K562 (cell line): ENCODE data around the gene ATP8B2. TPM values are rescaled to one million over a fixed set of nuclear protein-coding genes. Genes with fewer than 3 reads are reported as not detected.

Source experiments
- ATAC-seq: fragments of 200-7000 bp; cut with Tn5 transposase; 3 replicates; pipeline ENCODE4 v1.9.1; 2020; ENCODE audit warnings: moderate library complexity
- BruUV-seq: library from RNA; stranded (reverse); fragments of 400-500 nt; replicated peaks from 2 replicates; lab custom pipeline; 2021; lab: Mats Ljungman, UMichigan
- CTCF ChIA-PET: fragments of 300-600 bp; formaldehyde crosslinking; extraction: SDS; loops from one replicate; lab custom pipeline; 2021; ENCODE audit warnings: low intra/inter-chr PET ratio; lab: Yijun Ruan, JAX
- POLR2A ChIA-PET: fragments of 300-600, 350-650 bp; sonication (Branson Sonifier 250); formaldehyde crosslinking; extraction: SDS; loops from one replicate; lab custom pipeline; 2021; ENCODE audit warnings: antibody characterized with exemption, inconsistent platforms; lab: Yijun Ruan, JAX
- DNase-seq, 4 experiments: peaks; one replicate each; pipeline versions ENCODE4 v3.0.0 to v3.0.0-alpha.2; 2011 to 2018; ENCODE audit warnings: low spot score in 3 of 4, mixed read lengths in 3 of 4; ENCODE audit errors: extremely low read depth in 1 of 4
- FAIRE-seq: peaks from 2 replicates; lab custom pipeline; 2011; peaks lifted over from hg19 to GRCh38; lab: Jason Lieb, UNC
- H2AFZ ChIP-seq: 2 replicates; pipeline ENCODE4 v1.6.0; 2011; ENCODE audit warnings: low read depth, low read length, control low read depth, inconsistent platforms
- H3K27ac ChIP-seq: fragments of 200-600 bp; 3 replicates; pipeline ENCODE4 v1.8.0; 2011; ENCODE audit warnings: low read depth, mild to moderate bottlenecking, control low read depth, inconsistent platforms, low read length, moderate library complexity, mixed read lengths; ENCODE audit errors: extremely low read depth
- H3K27me3 ChIP-seq, 2 experiments: fragments of 300-600 bp in 1 of 2; 2 replicates in 1 of 2; 3 replicates in 1 of 2; pipeline versions ENCODE4 v1.6.0 to v1.8.0; 2011; ENCODE audit warnings: inconsistent platforms in 2 of 2, low read length in 2 of 2, mild to moderate bottlenecking in 1 of 2, mixed read lengths in 1 of 2, moderate library complexity in 1 of 2; ENCODE audit not compliant: control insufficient read depth in 2 of 2, insufficient read depth in 2 of 2
- H3K36me3 ChIP-seq: fragments of 300-600 bp; 3 replicates; pipeline ENCODE4 v1.8.0; 2011; ENCODE audit warnings: mild to moderate bottlenecking, low read length, inconsistent platforms; ENCODE audit not compliant: control insufficient read depth, insufficient read depth
- H3K4me1 ChIP-seq, 2 experiments: fragments of 200-600 bp in 1 of 2; replicated peaks in 1 of 2; 2 replicates in 1 of 2; 3 replicates in 1 of 2; pipeline versions ENCODE4 v1.5.1 to v1.8.0; 2011; ENCODE audit warnings: inconsistent platforms in 2 of 2, low read length in 2 of 2, mild to moderate bottlenecking in 1 of 2, mixed read lengths in 1 of 2, moderate library complexity in 1 of 2; ENCODE audit not compliant: control insufficient read depth in 2 of 2, insufficient read depth in 2 of 2
- H3K4me2 ChIP-seq: 2 replicates; pipeline ENCODE4 v1.6.1; 2011; ENCODE audit warnings: low read length, control low read depth, inconsistent platforms, mixed read lengths; ENCODE audit not compliant: insufficient read depth
- H3K4me3 ChIP-seq: fragments of 200-600 bp; sonication (generic), shearing (Covaris generic); 2 replicates; pipeline ENCODE4 v1.5.1; 2016; ENCODE audit warnings: control low read depth, inconsistent platforms
- H3K79me2 ChIP-seq: fragments of 200-600 bp; 3 replicates; pipeline ENCODE4 v1.8.0; 2011; ENCODE audit warnings: low read length, inconsistent platforms; ENCODE audit not compliant: control insufficient read depth, insufficient read depth
- H3K9ac ChIP-seq, 2 experiments: 2 replicates each; pipeline versions ENCODE4 v1.6.0 to v1.6.1; 2011; ENCODE audit warnings: low read depth in 2 of 2, low read length in 2 of 2, control low read depth in 1 of 2, inconsistent platforms in 1 of 2, mild to moderate bottlenecking in 1 of 2, mixed read lengths in 1 of 2; ENCODE audit not compliant: insufficient read depth in 1 of 2
- H3K9me1 ChIP-seq: one replicate; pipeline ENCODE4 v1.6.0; 2011; ENCODE audit warnings: inconsistent platforms, mild to moderate bottlenecking, low read length, moderate library complexity; ENCODE audit not compliant: control insufficient read depth, insufficient read depth
- H3K9me3 ChIP-seq: replicated peaks from 2 replicates; pipeline ENCODE4 v1.5.1; 2011; ENCODE audit warnings: low read depth, low read length, inconsistent platforms; ENCODE audit not compliant: control insufficient read depth, insufficient read depth
- H4K20me1 ChIP-seq: replicated peaks from 2 replicates; pipeline ENCODE4 v1.6.1; 2011; ENCODE audit warnings: low read length, inconsistent platforms, mixed read lengths; ENCODE audit not compliant: control insufficient read depth, insufficient read depth
- FUS ChIP-seq: fragments of 200-400 bp; formaldehyde crosslinking; optimal IDR thresholded peaks from 2 replicates; pipeline ENCODE3; 2017; ENCODE audit warnings: low read depth, low read length
- GABPB2 ChIP-seq: fragments of 250-450 bp; sonication (Bioruptor Pico); conservative IDR thresholded peaks from 2 replicates; pipeline ENCODE4 v1.5.1; 2021; ENCODE audit warnings: mild to moderate bottlenecking
- LARP7 ChIP-seq: fragments of 450-650 bp; IDR thresholded peaks from 2 replicates; pipeline ENCODE4 v1.6.1; 2016
- MYBL2 ChIP-seq, 2 experiments: fragments of 450-650 bp in 1 of 2; sonication (generic) in 1 of 2; formaldehyde crosslinking in 1 of 2; IDR thresholded peaks; 2 replicates each; pipeline versions ENCODE4 v1.6.1 to v1.8.1; 2017 to 2022; ENCODE audit warnings: borderline replicate concordance in 1 of 2, inconsistent platforms in 1 of 2, low read depth in 1 of 2, mild to moderate bottlenecking in 1 of 2, missing genetic modification reagents in 1 of 2, moderate library complexity in 1 of 2
- STAT5B ChIP-seq: fragments of 250-450 bp; sonication (Bioruptor Pico); IDR thresholded peaks from 2 replicates; pipeline ENCODE4 v1.8.0; 2021; ENCODE audit warnings: mild to moderate bottlenecking, inconsistent platforms
- TAF9B ChIP-seq: fragments of 450-650 bp; IDR thresholded peaks from 2 replicates; pipeline ENCODE4 v1.6.1; 2018; ENCODE audit warnings: mild to moderate bottlenecking; ENCODE audit not compliant: partially characterized antibody
- ZFX ChIP-seq: sonication (generic); formaldehyde crosslinking; IDR thresholded peaks from 2 replicates; pipeline ENCODE4 v1.8.0; 2022; ENCODE audit warnings: mild to moderate bottlenecking, missing genetic modification reagents, moderate library complexity
- ZKSCAN3 ChIP-seq: fragments of 250-450 bp; sonication (Bioruptor Pico); IDR thresholded peaks from 2 replicates; pipeline ENCODE4 v1.4.0; 2020
- ZKSCAN8 ChIP-seq: fragments of 200-800 bp; sonication (Bioruptor generic); IDR thresholded peaks from 2 replicates; pipeline ENCODE4 v1.6.1; 2016; ENCODE audit warnings: missing genetic modification characterization, missing compliant biosample characterization
- ZNF140 ChIP-seq: fragments of 250-450 bp; sonication (Bioruptor Pico); IDR thresholded peaks from 2 replicates; pipeline ENCODE4 v1.8.0; 2021; ENCODE audit warnings: moderate library complexity, mild to moderate bottlenecking, inconsistent platforms
- ZNF695 ChIP-seq: fragments of 450-650 bp; formaldehyde crosslinking; IDR thresholded peaks from 2 replicates; pipeline ENCODE4 v1.4.0; 2020; ENCODE audit warnings: mild to moderate bottlenecking, moderate library complexity
- WGBS: fragments of 100-300 bp; shearing (Covaris generic); methylation state at CpG from one replicate; pipeline ENCODE4 v1.1.6; 2016; ENCODE audit warnings: low coverage, mixed read lengths; ENCODE audit not compliant: insufficient coverage; ENCODE audit errors: missing lambda C conversion rate; 5-methylcytosine and 5-hydroxymethylcytosine counted together
- in situ Hi-C: fragments of 300-500 bp; cut with MboI; formaldehyde crosslinking; loops from 4 replicates; pipeline ENCODE4 v1.15.0; 2018; ENCODE audit warnings: inconsistent platforms, mixed read lengths
- intact Hi-C: fragments of 100-400 bp; cut with micrococcal nuclease; formaldehyde crosslinking; loops from 2 replicates; pipeline ENCODE4 v1.14.2; 2022
- polyA plus RNA-seq, 8 experiments: library from polyadenylated mRNA; depleted of rRNA in 4 of 8; stranded (reverse) in 5 of 8; unstranded in 3 of 8; fragments of >200 nt; fragmentation: Nextera tagmentation in 2 of 8; fragmentation: Illumina TruSeq in 1 of 8; extraction: Ambion mirVana in 2 of 8; extraction: Trizol in 1 of 8; gene quantifications; 2 replicates each; pipeline versions ENCODE4 v1.2.1 to v1.2.3, GENCODE V29; 2011 to 2014; ENCODE audit warnings: inconsistent platforms in 1 of 8, missing spikeins in 1 of 8
- total RNA-seq, 7 experiments: library from RNA; depleted of rRNA in 6 of 7; stranded (reverse); fragments of >200 nt in 6 of 7; fragmentation: Illumina TruSeq in 2 of 7; extraction: Trizol in 2 of 7; gene quantifications; 2 replicates each; pipeline versions ENCODE4 v1.2.1 to v1.2.3, GENCODE V29; 2011 to 2021; ENCODE audit warnings: low replicate concordance in 1 of 7
- TF ChIP-seq, protein P1 (sequence below): sonication (generic); formaldehyde crosslinking; IDR thresholded peaks from 2 replicates; pipeline ENCODE4 v1.8.1; 2023; ENCODE audit warnings: missing genetic modification reagents, mild to moderate bottlenecking, borderline replicate concordance
- TF ChIP-seq, protein P2 (sequence below), 3 experiments: IDR thresholded peaks in 2 of 3; conservative IDR thresholded peaks in 1 of 3; 2 replicates each; pipeline ENCODE4 v1.5.1; 2011 to 2012; ENCODE audit warnings: low read length in 3 of 3, mild to moderate bottlenecking in 3 of 3, control low read depth in 2 of 3, improper control_type of control experiment in 1 of 3, inconsistent platforms in 1 of 3, low read depth in 1 of 3, mixed read lengths in 1 of 3, moderate library complexity in 1 of 3; ENCODE audit not compliant: insufficient read depth in 2 of 3
- TF ChIP-seq, protein P3 (sequence below), 3 experiments: fragments of 200-800 bp in 1 of 3; sonication (Bioruptor generic) in 1 of 3; sonication (generic) in 1 of 3; formaldehyde crosslinking in 1 of 3; IDR thresholded peaks; 2 replicates each; pipeline versions ENCODE4 v1.6.1 to v1.8.0; 2016 to 2022; ENCODE audit warnings: mild to moderate bottlenecking in 2 of 3, missing compliant biosample characterization in 2 of 3, missing genetic modification characterization in 2 of 3, missing genetic modification reagents in 1 of 3

ATP8B2 gene
- total and polyA plus RNA-seq, 9 of the 15 experiments (the other 6 are each of a cell fraction or from before 2014, with no cell fraction given), result 0.27 to 33.2 (median 18.4) TPM

- POLR2A ChIA-PET, result interaction anchor here (0.6 to 1.5 kb wide), 4 partner anchors 9 to 343 kb away, joined by 3 to 5 read pairs (median 4); no protein-coding TSS in a partner anchor
- no peak for TF ChIP-seq STAT5B (CRISPR knock-in tag)
- TF ChIP-seq, protein P1, sequence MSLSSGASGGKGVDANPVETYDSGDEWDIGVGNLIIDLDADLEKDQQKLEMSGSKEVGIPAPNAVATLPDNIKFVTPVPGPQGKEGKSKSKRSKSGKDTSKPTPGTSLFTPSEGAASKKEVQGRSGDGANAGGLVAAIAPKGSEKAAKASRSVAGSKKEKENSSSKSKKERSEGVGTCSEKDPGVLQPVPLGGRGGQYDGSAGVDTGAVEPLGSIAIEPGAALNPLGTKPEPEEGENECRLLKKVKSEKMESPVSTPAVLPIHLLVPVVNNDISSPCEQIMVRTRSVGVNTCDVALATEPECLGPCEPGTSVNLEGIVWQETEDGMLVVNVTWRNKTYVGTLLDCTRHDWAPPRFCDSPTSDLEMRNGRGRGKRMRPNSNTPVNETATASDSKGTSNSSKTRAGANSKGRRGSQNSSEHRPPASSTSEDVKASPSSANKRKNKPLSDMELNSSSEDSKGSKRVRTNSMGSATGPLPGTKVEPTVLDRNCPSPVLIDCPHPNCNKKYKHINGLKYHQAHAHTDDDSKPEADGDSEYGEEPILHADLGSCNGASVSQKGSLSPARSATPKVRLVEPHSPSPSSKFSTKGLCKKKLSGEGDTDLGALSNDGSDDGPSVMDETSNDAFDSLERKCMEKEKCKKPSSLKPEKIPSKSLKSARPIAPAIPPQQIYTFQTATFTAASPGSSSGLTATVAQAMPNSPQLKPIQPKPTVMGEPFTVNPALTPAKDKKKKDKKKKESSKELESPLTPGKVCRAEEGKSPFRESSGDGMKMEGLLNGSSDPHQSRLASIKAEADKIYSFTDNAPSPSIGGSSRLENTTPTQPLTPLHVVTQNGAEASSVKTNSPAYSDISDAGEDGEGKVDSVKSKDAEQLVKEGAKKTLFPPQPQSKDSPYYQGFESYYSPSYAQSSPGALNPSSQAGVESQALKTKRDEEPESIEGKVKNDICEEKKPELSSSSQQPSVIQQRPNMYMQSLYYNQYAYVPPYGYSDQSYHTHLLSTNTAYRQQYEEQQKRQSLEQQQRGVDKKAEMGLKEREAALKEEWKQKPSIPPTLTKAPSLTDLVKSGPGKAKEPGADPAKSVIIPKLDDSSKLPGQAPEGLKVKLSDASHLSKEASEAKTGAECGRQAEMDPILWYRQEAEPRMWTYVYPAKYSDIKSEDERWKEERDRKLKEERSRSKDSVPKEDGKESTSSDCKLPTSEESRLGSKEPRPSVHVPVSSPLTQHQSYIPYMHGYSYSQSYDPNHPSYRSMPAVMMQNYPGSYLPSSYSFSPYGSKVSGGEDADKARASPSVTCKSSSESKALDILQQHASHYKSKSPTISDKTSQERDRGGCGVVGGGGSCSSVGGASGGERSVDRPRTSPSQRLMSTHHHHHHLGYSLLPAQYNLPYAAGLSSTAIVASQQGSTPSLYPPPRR (CRISPR knock-in tag), result no peak
- TF ChIP-seq, protein P2, sequence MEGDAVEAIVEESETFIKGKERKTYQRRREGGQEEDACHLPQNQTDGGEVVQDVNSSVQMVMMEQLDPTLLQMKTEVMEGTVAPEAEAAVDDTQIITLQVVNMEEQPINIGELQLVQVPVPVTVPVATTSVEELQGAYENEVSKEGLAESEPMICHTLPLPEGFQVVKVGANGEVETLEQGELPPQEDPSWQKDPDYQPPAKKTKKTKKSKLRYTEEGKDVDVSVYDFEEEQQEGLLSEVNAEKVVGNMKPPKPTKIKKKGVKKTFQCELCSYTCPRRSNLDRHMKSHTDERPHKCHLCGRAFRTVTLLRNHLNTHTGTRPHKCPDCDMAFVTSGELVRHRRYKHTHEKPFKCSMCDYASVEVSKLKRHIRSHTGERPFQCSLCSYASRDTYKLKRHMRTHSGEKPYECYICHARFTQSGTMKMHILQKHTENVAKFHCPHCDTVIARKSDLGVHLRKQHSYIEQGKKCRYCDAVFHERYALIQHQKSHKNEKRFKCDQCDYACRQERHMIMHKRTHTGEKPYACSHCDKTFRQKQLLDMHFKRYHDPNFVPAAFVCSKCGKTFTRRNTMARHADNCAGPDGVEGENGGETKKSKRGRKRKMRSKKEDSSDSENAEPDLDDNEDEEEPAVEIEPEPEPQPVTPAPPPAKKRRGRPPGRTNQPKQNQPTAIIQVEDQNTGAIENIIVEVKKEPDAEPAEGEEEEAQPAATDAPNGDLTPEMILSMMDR (IDR thresholded peaks at IDR 0.05 in 2 of 3, conservative IDR thresholded peaks at IDR 0.05 in 1 of 3; ENCODE audit: insufficient read depth in 2 of 3, low read depth in 1 of 3, low read length in 3 of 3), result no peak
- no peak for TF ChIP-seq FUS
- no peak for TF ChIP-seq MYBL2 (IDR thresholded peaks at IDR 0.05; ENCODE audit: low read depth)
- no peak for TF ChIP-seq MYBL2 (CRISPR knock-in tag; IDR thresholded peaks at IDR 0.05; ENCODE audit: borderline replicate concordance)
- TF ChIP-seq GABPB2 (CRISPR knock-in tag), result no peak
- TF ChIP-seq ZKSCAN3 (CRISPR knock-in tag), result no peak
- no peak for TF ChIP-seq ZKSCAN8
- no peak for TF ChIP-seq ZNF140 (CRISPR knock-in tag)
- TF ChIP-seq ZNF695 (CRISPR knock-in tag), result no peak
- TF ChIP-seq LARP7, result no peak
- TF ChIP-seq, protein P3, sequence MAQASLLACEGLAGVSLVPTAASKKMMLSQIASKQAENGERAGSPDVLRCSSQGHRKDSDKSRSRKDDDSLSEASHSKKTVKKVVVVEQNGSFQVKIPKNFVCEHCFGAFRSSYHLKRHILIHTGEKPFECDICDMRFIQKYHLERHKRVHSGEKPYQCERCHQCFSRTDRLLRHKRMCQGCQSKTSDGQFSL (CRISPR knock-in tag; IDR thresholded peaks at IDR 0.05), result no peak
- TF ChIP-seq, protein P3 (tag; IDR thresholded peaks at IDR 0.05), result no peak
- no peak for TF ChIP-seq TAF9B
- TF ChIP-seq ZFX, result no peak
Observed at GRCh38 chr1:154391086-154391770, 65.9 kb downstream of the ATP8B2 start.

More at GRCh38 chr1:154391086-154391770, 65.9 kb downstream of the ATP8B2 start:
- no peaks in the 10 kb centered on the region for H3K36me3 ChIP-seq
- H3K4me3 ChIP-seq, result no peak overlapping the region
- no TSS peak for BruUV-seq
- H3K9me1 ChIP-seq, result no peaks in the 10 kb centered on the region
- H3K9me3 ChIP-seq, result no peaks in the 10 kb centered on the region; the same call in 1 of the 2 replicates
- H3K27ac ChIP-seq, result no peak overlapping the region
- ATAC-seq (no peak), FAIRE-seq (no peak), DNase-seq (no peak)
- H2AFZ ChIP-seq, result no peak overlapping the region
- WGBS, result 30% methylated on average over 9 of the region's 9 CpGs
- intact Hi-C loops (no loop called here), in situ Hi-C loops (no loop called here)
- CTCF ChIA-PET, result no interaction called here
- H3K9ac ChIP-seq, result no peak overlapping the region
- H3K4me2 ChIP-seq, result no peak overlapping the region
- no peaks in the 10 kb centered on the region for H4K20me1 ChIP-seq
- no peaks in the 10 kb centered on the region for H3K79me2 ChIP-seq
- peaks cover 8 to 11% of the 10 kb centered on the region in 2 experiments; a peak in 4 of 5 replicates for H3K4me1 ChIP-seq
- no peaks in the 10 kb centered on the region for H3K27me3 ChIP-seq
